HG03558 (cell line): ENCODE measurements around the gene KLHL14.

Experiments used
- ATAC-seq: cut with Tn5 transposase; IDR thresholded peaks from one replicate; pipeline ENCODE4 v1.9.1; 2021; ENCODE audit warnings: moderate number of reproducible peaks; ENCODE audit not compliant: unreplicated experiment; ENCODE audit errors: extremely low read depth

Gene KLHL14

DNA sequence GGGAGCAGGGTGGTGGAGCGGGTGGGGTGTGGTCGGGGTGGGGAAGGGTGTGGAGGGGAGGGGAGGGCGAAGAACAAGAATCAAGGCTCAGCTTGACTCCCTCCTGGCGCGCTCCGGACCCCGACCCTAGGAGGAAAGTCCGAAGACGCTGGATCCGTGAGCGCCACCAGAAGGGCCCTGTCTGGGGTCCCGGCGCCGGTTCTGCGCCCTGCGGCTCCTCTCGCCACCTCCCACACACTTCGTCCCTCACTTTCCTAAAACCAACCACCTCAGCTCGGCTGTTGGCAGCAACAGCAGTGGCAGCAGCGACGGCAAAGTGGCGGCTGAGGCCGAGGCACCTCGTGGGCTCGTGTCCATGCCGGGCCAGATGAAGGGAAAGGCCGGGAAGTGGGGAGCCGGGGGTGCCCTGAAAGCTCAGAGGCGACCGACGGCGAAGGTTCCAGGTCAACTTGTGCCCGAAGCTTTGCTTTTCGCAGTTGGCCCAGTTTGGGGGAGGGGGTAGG lies 2.1 kb downstream of the KLHL14 start:
- no peak for ATAC-seq

- ATAC-seq: no peak
These were observed 2.7 kb downstream of the KLHL14 start for GRCh38 chr18:32770054-32770665.

DNA sequence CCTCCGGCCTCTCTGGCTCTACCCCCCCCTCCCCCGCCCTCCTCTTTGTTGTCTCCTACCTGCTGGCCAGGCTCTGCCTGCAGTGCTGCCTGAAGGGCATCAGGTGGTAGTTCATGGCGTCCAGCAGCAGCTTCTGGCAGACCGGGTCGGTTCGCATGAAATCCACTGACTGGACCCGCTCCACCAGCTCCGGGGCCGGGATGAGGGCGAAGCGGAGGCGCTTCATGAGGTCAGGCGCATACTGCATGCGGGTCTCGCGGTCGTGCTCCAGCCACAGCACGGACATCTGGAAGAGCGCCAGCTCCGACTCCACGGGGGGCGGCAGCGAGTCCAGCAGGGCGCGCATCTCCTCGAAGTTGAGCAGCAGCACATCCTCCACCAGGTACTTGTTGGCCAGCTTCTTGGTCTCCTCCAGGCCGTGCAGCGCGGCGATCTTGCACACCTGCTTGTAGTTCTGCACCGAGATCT lies 3.2 kb downstream of the KLHL14 start:
- no peak for ATAC-seq

- ATAC-seq: no peak
These were observed 3.7 kb downstream of the KLHL14 start for GRCh38 chr18:32769071-32769585.

DNA sequence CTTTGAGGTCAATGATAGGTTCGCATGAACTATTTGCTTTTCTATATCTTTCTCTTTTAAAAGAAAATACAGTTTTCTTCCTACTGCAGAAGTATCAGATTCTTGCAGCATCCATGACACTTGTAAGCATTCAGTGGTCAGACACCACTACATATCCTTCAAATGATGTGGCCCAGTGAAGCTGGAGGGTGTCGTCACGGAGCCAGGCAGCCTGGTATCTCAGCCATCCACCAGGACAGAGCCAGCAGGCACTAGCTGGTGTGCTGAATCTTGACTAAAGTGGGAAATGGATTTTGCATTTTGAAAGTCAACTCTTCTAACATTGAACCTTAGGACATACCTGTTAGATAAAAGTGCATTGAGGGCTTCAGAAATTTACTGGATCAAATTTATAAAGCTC lies 5.4 kb downstream of the KLHL14 start:
- ATAC-seq: no peak

DNA sequence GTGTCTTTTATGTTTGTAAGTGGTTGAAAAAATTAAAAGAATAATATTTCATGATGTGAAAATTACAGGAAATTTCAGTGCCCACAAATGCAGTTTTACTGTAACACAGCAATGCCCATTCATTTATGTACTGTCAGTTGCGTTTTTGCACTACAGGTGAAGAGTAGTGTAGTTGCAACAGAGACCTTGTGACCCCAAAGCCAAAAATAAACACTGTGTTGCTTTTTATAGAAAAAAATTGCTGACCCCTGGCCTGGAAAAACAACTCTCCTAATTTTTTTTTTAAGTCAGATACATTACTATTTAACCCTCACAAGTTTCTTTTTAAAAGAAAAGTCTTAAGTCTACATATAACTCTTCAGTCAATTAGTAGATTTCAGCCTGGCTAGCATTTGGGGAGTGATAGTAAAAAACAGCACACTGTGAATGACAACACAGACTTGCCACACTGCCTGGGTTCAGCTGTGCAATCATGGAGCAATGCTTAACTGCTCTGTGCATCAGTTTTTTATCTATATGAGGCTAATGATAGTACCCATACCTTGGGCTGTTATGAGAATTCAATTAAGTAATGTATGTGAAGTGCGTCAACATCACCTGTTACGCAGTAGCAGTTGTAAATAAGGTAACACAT lies 8.1 kb downstream of the KLHL14 start:
- ATAC-seq: no peak

- ATAC-seq: no peak
These were observed 9.5 kb downstream of the KLHL14 start for GRCh38 chr18:32763293-32763692.

DNA sequence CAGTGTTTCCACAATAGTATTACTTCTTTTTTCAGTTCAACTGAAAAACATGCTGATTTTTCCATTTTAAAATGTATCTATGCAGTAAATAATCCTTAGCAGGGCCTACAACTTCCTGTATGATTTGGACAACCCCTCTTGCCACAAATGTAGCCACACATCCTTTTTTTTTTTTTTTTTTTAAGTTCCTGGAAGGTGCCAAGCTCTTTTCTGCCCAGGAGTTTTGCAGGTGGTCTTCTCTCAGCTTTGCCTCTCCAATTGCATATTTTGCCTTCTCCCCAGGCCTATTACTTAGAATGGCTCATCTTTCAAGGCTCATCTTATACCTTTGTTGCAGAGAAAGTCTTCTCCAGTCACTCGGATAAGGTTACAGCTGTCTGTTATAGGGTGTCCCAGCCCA lies 11.6 kb downstream of the KLHL14 start:
- ATAC-seq: no peak

GRCh38 chr18:32760391-32760790 lies 12.4 kb downstream of the KLHL14 start:
- peak; percentile 96 for ATAC-seq

- ATAC-seq: no peak
These were observed 13.1 kb downstream of the KLHL14 start for GRCh38 chr18:32759611-32760167.

- no peak for ATAC-seq
These were observed 18.1 kb downstream of the KLHL14 start for GRCh38 chr18:32754508-32755263.

GRCh38 chr18:32753656-32754260 lies 19.1 kb downstream of the KLHL14 start:
- ATAC-seq: no peak

DNA sequence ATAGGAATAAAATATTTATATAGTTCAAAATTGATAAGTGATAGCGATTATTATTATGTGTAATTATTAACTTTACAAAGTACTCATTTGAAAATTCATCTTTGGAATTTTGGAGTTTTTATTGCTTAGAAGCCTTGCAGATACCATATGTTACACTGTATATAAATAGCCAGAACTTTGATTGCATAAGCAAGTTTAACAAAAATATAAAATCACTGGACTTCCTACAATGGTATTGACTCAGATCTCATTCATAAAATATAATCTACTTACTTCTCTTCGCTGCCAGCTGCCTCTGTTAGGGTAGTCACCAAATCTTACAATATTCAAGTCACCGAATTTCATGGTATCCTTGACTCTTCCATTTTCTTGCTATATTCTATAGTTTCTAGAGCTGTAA lies 22.5 kb downstream of the KLHL14 start:
- ATAC-seq: no peak

- ATAC-seq: no peak
These were observed 23.0 kb downstream of the KLHL14 start for GRCh38 chr18:32749809-32750208.

GRCh38 chr18:32742579-32742978 lies 30.2 kb downstream of the KLHL14 start:
- no peak for ATAC-seq

DNA sequence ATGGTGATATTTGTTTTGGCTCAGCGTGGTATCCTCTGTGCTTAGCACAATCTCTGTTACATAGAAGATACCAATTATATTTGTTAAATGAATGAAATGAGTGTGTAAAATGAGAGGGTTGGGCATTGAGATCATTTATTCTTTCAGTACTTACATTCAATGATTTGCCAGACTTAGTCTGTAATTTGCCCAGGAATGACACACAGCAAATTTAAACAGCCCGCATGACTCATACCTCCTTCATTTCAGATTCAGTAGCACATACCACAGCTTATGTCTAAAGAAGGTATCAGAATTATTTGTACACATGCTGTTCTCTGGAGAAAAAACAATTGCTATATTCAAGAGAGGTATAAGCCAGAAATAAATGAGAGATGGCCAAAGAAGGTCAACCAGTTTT lies 37.0 kb downstream of the KLHL14 start:
- ATAC-seq: no peak

DNA sequence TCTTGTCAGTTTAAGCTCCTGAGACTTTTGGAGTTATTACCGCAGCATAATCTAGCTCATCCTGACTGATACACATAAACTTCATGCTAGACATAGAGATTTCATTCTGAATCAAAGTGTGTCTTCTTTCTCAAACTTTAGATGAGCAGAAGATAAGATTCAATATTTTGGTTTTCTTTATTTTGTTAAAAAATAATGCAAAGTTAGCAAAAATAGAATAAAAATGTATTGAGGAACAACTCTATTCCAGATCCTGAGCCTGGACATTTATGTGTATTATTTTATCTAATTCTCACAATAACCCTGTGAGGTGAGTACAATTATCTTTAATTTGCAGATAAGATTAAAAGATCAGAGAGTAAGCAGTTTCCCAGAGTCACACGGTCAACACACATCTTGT lies 38.4 kb downstream of the KLHL14 start:
- ATAC-seq: no peak

DNA sequence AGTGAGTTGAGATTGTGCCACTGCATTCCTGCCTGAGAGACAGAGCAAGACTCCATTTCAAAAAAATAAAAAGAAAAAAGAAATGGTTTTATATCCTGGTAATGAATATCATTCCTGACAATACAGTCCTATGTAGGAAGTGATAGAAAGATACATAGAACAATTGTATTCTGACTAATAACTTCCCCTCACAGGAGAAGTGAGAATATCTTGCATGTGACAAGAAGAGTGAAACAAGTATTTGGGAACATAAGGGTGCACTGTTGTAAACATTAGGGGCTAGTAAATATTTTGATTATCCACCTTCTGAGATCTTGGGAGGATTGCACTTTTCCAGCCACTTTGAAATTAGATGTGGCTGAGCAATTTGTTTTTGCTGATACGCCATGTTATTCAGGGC lies 40.7 kb downstream of the KLHL14 start:
- ATAC-seq: no peak

DNA sequence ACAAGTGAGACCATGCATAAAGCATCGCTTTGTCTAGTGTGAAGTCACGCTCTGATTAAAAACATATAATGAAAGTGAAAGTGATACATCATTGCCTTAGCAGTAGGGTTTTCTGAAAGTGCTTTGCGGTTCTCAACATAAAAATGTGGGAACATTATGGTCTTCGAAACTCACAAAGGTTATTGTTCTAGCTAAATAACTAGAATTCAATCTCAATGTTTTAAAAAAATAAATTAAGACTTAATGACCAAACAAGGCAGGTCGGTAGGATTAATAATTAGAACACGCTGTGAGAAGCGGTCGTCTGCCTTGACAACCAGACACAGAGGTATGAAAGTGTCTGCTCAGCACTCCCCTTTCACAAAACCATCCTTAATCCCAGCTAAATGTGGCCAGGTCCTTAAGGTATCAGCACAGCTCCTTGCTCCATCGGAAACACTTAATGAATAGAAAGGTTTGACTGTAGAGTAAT lies 42.2 kb downstream of the KLHL14 start:
- peak; percentile 93 for ATAC-seq

DNA sequence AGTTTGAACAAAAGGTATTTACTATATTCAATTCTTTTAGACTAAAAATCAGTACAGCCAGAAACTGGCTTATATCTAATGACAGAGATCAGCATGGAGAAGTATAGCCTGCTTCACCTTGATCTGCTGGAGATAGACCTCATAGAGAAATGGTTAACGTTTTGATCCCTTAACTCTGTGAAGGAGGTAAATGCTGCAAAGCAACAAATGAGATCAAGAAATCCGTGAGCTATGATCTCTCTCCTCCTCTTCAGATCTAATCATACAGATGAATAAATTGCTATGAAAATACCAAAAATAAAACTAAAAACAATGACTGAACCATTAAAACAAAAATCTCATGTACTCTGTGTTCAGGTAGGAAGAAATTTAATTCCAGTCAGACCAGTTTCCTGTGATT lies 42.8 kb downstream of the KLHL14 start:
- no peak for ATAC-seq
